Lower leg skin (tissue), 4 donors: ENCODE results near the gene NTM. TPM values are rescaled to one million over a fixed set of nuclear protein-coding genes. Genes with fewer than 3 reads are reported as not detected.

ENCODE experiments used
- DNase-seq, 2 donors: peaks; one replicate each; pipeline ENCODE4 v3.0.0-alpha.2; 2019; ENCODE audit warnings: low spot score in 2 of 2
- H3K4me3 ChIP-seq: fragments of 200-600 bp; sonication (generic); 2 replicates; pipeline ENCODE4 v1.5.1; 2017; ENCODE audit warnings: mild to moderate bottlenecking, low read depth; ENCODE audit not compliant: poor library complexity, severe bottlenecking
- CTCF ChIP-seq, 3 donors: fragments of 450-650 bp; IDR thresholded peaks; one replicate each; pipeline ENCODE4 v1.5.1; 2016; ENCODE audit warnings: antibody characterized with exemption in 3 of 3, mild to moderate bottlenecking in 3 of 3, moderate library complexity in 2 of 3
- POLR2A ChIP-seq, 2 donors: fragments of 450-650 bp; IDR thresholded peaks; one replicate each; pipeline ENCODE4 v1.6.1; 2016 to 2017; ENCODE audit warnings: antibody characterized with exemption in 2 of 2, mild to moderate bottlenecking in 1 of 2, moderate library complexity in 1 of 2
- WGBS, 2 donors: methylation state at CpG; one replicate each; pipeline ENCODE4 v1.1.5; 2018; 5-methylcytosine and 5-hydroxymethylcytosine counted together
- intact Hi-C: fragments of 100-400 bp; cut with DNase I; formaldehyde crosslinking; loops from one replicate; pipeline ENCODE4 v1.15.0; 2023; ENCODE audit warnings: low total_unique reads
- total RNA-seq, 4 donors: library from RNA; depleted of rRNA; stranded (reverse); fragments of >200 nt; gene quantifications; one replicate each; pipeline ENCODE4 v1.1.0, GENCODE V29; 2016

NTM gene
- total RNA-seq, 4 donors from 2014 or later, result 2.8 to 5.7 (median 4.9) TPM

- WGBS, 2 donors, result 69 to 84% methylated on average over 6 to 8 of the region's 8 CpGs
- no peak for DNase-seq
These were observed 140.2 kb downstream of the NTM start for GRCh38 chr11:131510662-131511061.

GRCh38 chr11:131511794-131512193, 141.4 kb downstream of the NTM start:
- intact Hi-C loops, result loop anchor here (10.0 kb wide), 1 partner anchor 107 kb away; no protein-coding TSS in a partner anchor
- WGBS, 2 donors, result 48 to 60% methylated on average over 9 of the region's 9 CpGs
- DNase-seq, result no peak
- TF ChIP-seq CTCF (IDR thresholded peaks at IDR 0.05) (no peak), POLR2A (IDR thresholded peaks at IDR 0.05) (no peak)
- no peak overlapping the region for H3K4me3 ChIP-seq

More at GRCh38 chr11:131510662-131511061, 140.2 kb downstream of the NTM start:
- TF ChIP-seq POLR2A (IDR thresholded peaks at IDR 0.05) (no peak), CTCF (IDR thresholded peaks at IDR 0.05) (no peak)
- no peak overlapping the region for H3K4me3 ChIP-seq
- intact Hi-C loops, result loop anchor here (10.0 kb wide), 1 partner anchor 106 kb away; no protein-coding TSS in a partner anchor

DNA sequence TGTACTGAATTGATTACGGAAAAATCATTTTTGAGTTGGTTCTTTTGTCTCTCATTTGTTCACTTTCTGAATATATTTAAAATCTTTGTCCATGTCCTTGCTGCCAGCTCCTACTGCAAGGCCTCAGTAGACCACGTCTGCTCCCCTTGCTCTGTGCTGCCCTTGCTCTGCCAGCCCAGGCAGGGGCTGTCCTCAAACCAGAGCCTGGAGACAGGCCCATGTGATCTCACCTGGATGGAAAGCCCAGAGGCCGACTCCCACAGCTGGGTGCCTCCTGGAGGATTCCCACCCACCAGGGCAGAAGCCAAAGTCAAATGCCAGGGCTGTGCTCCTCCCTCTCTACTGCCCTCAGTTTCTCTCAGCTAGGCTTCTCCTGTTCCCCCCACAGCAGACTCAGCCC, 141.8 kb downstream of the NTM start:
- intact Hi-C loops, result loop anchor here (10.0 kb wide), 1 partner anchor 107 kb away; no protein-coding TSS in a partner anchor
- 55 to 73% methylated on average over 3 of the region's 3 CpGs for WGBS, 2 donors
- TF ChIP-seq POLR2A (IDR thresholded peaks at IDR 0.05) (no peak), CTCF (IDR thresholded peaks at IDR 0.05) (no peak)

DNA sequence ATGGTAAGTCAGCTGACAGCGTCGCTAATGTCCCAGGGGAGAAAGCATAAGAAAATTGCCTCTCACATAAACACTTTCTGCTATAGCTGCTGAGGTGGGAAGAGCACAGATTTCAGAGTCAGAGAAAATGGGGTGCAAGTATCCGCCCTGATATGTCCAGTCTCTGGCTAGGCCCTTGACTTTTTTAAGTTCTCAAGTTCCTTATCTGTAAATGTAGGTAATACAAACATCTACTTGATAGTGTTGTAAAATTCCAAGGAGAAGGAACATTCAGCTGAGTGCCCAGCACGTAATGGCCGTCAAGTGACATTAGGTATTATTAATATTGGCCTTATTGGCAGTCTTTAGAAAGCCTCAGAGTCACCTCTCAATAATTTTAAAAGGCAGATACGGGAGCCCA, 143.6 kb downstream of the NTM start:
- H3K4me3 ChIP-seq, result no peak overlapping the region
- intact Hi-C loops, result loop anchor here (10.0 kb wide), 1 partner anchor 109 kb away; no protein-coding TSS in a partner anchor
- WGBS, 2 donors, result 80 to 90% methylated on average over 6 of the region's 6 CpGs
- no peak for DNase-seq
- no peak for TF ChIP-seq POLR2A (IDR thresholded peaks at IDR 0.05)
- no peak for TF ChIP-seq CTCF (IDR thresholded peaks at IDR 0.05)

More for the DNA sequence above, 141.8 kb downstream of the NTM start:
- DNase-seq, result no peak
- H3K4me3 ChIP-seq, result no peak overlapping the region

DNA sequence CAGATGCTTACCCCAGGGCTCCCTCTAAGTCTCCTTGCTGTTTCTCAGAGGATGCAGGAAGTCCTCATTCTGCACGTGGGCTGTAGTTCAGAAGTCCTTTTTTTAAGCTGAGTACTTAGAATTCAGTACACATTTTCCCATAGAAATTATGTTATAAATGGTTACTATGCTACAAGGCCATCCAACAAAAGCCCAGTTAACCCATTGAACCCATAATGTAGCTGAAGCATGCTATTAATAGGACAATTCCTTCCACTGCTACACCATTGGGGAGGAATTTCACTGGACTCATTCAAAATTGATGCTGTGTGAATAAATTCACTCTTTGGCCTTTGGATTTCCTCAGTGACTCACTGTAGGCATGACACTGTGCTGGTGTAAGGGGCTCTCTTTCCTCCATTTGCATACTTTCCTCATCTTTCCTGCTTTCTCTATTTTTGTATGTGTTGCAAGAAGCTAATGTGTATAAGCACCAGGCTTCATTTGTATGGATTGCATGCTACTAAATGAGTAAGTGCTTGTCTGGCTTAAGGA, 148.0 kb downstream of the NTM start:
- H3K4me3 ChIP-seq, result no peak overlapping the region
- TF ChIP-seq CTCF (IDR thresholded peaks at IDR 0.05) (no peak), POLR2A (IDR thresholded peaks at IDR 0.05) (no peak)
- intact Hi-C loops, result loop anchor here (10.0 kb wide), 1 partner anchor 114 kb away; no protein-coding TSS in a partner anchor
- DNase-seq, result no peak
- 21 to 24% methylated on average over 1 of the region's 1 CpG for WGBS, 2 donors

GRCh38 chr11:131522851-131523250, 152.4 kb downstream of the NTM start:
- no peak overlapping the region for H3K4me3 ChIP-seq
- intact Hi-C loops, result no loop called here
- WGBS, 2 donors, result 59 to 80% methylated on average over 2 of the region's 2 CpGs
- TF ChIP-seq POLR2A (IDR thresholded peaks at IDR 0.05) (no peak), CTCF (IDR thresholded peaks at IDR 0.05) (no peak)
- no peak for DNase-seq
